ENCODE results near the gene LRRN3.

GRCh38 chr7:111050875-111051416 lies 40.0 kb upstream of the LRRN3 start:
- TF ChIP-seq RAD21 (conservative IDR thresholded peaks at IDR 0.05 in 1 of 2, IDR thresholded peaks at IDR 0.05 in 1 of 2), result no peak
- no peak for TF ChIP-seq CTCF (IDR thresholded peaks at IDR 0.05)
- TF ChIP-seq NR3C1 (IDR thresholded peaks at IDR 0.05), result no peak
- TF ChIP-seq POLR2A (IDR thresholded peaks at IDR 0.05; ENCODE audit: low read length), result no peak
- no peak for TF ChIP-seq CEBPB (IDR thresholded peaks at IDR 0.05)
